Muscle of arm (tissue), 14 donors: ENCODE data around the gene BCL7B. TPM values are rescaled to one million over a fixed set of nuclear protein-coding genes. Genes with fewer than 3 reads are reported as not detected.
"Not testable (repeated sequence)": the region's sequence is repeated elsewhere in the genome, so short reads cannot be mapped to it uniquely, and the experiment has no call there.

ENCODE experiments used
- DNase-seq: peaks from one replicate; pipeline ENCODE4 v3.0.0-alpha.2; 2013
- long read RNA-seq, 11 donors: transcript quantifications; one replicate each; lab custom pipeline, GENCODE V29; 2026
- polyA plus RNA-seq, 12 donors: library from polyadenylated mRNA; unstranded; fragments of 120-200 nt; gene quantifications; one replicate each; pipeline ENCODE4 v1.2.1, GENCODE V29; 2013; ENCODE audit not compliant: insufficient read length in 12 of 12

BCL7B gene
- polyA plus RNA-seq: 10 to 100 TPM in 11 of 12 donors, not detected in 1; 26.7 to 61.0 (median 32.3) TPM
- long read RNA-seq, donor 1, transcript BCL7B-201 (6 exons, 1,975 nt): major isoform, 11 of 24 reads
- long read RNA-seq, donor 1, partial matches to known transcripts: 5 of 24 reads
- long read RNA-seq, donor 1, other reads (novel, unspliced or antisense): 0 of 24 reads
- long read RNA-seq, donor 2, transcript BCL7B-201 (6 exons, 1,975 nt): major isoform, 6 of 14 reads
- long read RNA-seq, donor 2, partial matches to known transcripts: 0 of 14 reads
- long read RNA-seq, donor 2, other reads (novel, unspliced or antisense): 0 of 14 reads
- long read RNA-seq, donor 3, partial matches to known transcripts: 0 of 7 reads
- long read RNA-seq, donor 3, other reads (novel, unspliced or antisense): 0 of 7 reads
- long read RNA-seq, donor 4, partial matches to known transcripts: 0 of 2 reads
- long read RNA-seq, donor 4, other reads (novel, unspliced or antisense): 0 of 2 reads
- long read RNA-seq, donor 5, transcript BCL7B-201 (6 exons, 1,975 nt): major isoform, 6 of 13 reads
- long read RNA-seq, donor 5, partial matches to known transcripts: 0 of 13 reads
- long read RNA-seq, donor 5, other reads (novel, unspliced or antisense): 0 of 13 reads
- long read RNA-seq, donor 6, partial matches to known transcripts: 0 of 6 reads
- long read RNA-seq, donor 6, other reads (novel, unspliced or antisense): 0 of 6 reads
- long read RNA-seq, donor 7, transcript BCL7B-201 (6 exons, 1,975 nt): major isoform, 5 of 6 reads
- long read RNA-seq, donor 7, partial matches to known transcripts: 0 of 6 reads
- long read RNA-seq, donor 7, other reads (novel, unspliced or antisense): 0 of 6 reads
- long read RNA-seq, donor 8, transcript BCL7B-201 (6 exons, 1,975 nt): major isoform, 11 of 17 reads
- long read RNA-seq, donor 8, partial matches to known transcripts: 0 of 17 reads
- long read RNA-seq, donor 8, other reads (novel, unspliced or antisense): 0 of 17 reads
- long read RNA-seq, donor 9, transcript BCL7B-201 (6 exons, 1,975 nt): major isoform, 5 of 9 reads
- long read RNA-seq, donor 9, partial matches to known transcripts: 0 of 9 reads
- long read RNA-seq, donor 9, other reads (novel, unspliced or antisense): 0 of 9 reads
- long read RNA-seq, donor 10, transcript BCL7B-201 (6 exons, 1,975 nt): major isoform, 7 of 11 reads
- long read RNA-seq, donor 10, partial matches to known transcripts: 0 of 11 reads
- long read RNA-seq, donor 10, other reads (novel, unspliced or antisense): 0 of 11 reads
- long read RNA-seq, donor 11, transcript BCL7B-201 (6 exons, 1,975 nt): major isoform, 6 of 11 reads
- long read RNA-seq, donor 11, partial matches to known transcripts: 0 of 11 reads
- long read RNA-seq, donor 11, other reads (novel, unspliced or antisense): 0 of 11 reads

DNA sequence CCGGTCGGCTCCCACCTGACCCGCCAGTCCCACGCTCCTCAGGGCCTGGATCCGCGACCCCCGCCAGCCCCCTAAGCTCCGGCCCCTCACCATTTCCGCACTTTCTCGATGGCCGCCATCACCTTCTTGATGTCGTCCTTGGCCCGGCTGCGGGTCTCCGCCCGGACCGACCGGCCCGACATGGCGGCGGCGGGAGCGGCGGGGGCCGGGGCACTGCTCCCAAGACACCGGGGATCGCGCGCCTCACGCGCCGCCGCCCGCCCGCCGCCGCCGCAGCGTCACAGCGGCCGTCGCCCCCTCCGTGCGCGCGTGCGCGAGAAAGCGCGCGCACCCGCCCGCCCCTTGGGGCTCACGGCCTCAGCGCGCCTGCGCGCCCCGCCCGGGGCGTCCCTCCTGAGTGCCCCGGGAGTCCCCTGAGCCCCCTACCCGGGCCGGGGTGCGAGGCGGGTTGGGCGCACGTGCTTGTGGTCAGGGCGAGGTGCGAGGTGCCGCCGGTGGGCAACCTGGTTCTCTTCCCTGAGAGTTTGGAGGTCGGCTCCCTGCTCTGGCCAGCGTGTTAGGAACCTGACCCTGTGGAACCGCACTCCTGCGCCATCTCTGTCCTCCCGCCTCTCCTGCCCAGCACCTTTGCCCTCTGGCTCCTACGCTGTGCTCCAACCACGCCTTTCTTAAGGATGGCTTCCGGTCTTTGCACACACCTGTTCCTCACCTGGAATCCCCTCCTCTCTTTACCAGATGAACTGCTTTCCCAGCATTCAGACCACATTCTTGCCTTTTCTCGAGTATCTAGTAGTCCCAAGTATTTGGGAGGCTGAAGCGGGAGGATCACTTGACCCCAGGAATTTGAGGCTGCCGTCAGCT is at the start of gene BCL7B:
Gene BCL7B (minus strand): TSS at position 294 of the 861 bp plus-strand sequence. CDS start 112 bp downstream, at position 182.
- DNase-seq: peak; percentile 35

DNA sequence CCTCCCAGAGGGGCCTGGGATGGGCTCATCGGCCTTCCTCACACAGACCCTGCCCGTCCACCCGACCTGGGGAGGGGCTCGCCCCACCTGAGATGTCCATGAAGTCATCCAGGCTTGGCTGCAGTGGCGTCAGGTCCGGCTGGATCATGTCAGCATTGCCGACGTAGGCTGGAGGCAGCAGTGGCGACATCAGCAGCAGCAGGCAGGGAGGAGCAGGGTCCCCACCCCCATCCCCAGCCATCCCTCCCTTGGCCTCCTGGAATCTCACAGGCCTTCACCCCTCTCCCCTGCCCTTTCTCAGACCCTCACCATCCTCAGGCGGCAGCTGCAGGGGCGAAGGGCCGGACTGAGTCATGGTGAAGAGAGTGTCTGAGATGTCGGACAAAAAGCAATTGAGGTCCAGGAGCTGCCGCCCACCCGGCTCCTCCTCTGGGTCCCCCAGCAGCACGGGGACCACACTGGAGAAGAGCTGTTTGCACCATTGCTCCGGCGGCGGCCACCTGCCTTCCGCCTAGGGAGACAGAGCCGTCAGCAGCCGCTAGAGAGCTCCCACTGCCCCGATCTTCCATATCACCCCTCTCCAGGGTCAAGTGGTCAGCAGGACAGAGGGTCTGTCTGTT is 48.2 kb upstream of the BCL7B start:
- no peak for DNase-seq

DNA sequence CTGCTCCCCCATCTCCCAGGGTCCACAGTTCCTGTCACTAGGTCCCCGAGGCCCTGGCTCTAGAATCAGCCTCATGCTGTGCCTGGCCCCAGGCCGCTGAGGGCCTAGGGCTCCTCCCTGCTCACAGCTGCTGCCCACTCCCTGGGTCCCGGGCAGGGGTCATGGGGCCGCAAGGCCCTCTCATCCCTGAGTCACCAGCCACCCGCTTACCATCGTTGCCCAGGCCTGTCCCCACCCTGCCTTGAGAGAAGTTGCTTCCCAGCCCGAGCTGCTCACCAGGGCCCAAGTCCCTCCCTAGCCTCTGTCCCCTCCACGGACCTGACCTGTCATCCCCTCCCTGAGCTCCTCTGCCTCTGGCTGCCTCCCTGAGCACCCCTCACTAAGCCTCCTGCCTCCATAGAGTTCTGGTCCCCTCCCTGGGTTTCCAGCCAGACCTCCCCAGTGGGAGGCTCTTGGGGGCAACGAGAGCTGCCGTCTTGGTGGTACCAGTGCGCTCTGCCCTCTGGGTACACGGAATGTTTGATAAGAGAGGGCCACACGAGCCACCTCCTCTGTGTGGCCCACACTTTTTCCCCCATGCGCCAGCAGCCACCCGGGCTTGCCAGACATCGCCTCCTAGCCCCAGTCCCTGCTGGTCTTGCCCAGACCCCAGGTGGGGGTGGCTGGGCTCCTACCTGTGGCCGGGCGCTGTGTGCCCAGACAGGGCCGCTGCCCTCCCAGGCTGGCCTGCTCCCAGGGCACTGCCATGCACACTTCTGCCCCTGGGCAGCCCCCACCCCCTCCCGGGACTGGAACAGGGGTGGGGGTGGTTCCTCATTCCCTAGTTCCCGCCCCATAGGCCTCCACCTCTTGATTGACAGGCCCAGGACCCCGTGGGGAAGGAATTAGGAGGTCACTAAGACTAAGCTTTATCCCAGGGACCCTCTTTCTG is 45.5 kb upstream of the BCL7B start:
- no peak for DNase-seq

DNA sequence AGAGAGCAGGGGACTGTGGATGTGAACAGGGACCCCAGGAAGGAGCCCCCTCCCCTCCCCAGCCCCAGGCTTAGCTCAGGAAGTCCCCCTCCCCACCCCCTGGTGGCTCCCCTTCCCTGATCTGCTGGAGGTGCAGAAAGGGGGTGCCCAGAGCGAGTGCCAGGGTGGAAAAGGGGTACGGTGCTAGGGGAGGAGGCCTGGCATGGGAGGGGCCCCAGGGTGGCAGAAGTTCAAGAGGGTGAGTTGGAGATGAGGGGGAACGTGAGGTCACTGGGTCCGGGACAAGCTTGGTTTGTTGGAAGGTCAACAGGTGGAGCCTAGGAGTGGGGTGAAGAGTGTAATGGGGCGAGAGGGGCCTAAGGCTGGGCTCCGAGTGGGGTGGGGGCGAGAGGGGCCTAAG is 42.4 kb upstream of the BCL7B start:
- DNase-seq: no peak

DNA sequence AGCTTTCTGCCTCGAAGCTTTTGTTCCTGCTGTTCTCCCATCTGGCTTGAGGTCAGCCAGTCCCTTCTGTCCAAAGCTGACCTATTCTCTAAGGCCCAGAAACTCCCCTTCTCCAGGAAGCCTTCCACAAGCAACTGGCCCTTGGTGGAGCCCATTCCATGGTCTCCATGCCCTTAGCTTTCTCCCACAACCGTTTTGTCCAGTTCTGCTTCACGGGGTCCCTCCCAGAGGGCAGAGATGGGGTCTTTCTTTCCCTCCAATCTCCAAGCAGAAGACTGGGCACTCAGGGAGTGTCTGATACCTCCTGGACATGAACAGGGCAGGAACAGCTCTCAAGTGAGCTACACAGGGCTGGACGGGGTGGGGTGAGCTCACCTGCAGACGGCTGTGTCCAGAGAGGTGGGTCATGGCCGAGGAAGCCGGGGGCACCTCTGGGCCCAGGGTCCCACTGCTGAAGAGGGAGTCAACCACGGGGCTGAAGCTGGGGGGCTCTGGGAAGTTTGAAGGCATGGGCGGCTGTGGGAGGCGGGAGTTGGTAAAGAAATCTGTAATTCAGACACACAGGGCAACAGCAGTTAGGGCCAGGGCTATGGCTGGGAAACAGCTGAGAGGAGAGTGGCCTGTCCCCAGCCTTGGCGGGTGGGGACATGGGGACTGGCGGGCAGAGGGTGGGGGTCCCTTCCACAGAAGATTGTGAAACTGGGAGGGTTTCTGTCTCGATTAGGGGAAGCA is 41.8 kb upstream of the BCL7B start:
- no peak for DNase-seq

DNA sequence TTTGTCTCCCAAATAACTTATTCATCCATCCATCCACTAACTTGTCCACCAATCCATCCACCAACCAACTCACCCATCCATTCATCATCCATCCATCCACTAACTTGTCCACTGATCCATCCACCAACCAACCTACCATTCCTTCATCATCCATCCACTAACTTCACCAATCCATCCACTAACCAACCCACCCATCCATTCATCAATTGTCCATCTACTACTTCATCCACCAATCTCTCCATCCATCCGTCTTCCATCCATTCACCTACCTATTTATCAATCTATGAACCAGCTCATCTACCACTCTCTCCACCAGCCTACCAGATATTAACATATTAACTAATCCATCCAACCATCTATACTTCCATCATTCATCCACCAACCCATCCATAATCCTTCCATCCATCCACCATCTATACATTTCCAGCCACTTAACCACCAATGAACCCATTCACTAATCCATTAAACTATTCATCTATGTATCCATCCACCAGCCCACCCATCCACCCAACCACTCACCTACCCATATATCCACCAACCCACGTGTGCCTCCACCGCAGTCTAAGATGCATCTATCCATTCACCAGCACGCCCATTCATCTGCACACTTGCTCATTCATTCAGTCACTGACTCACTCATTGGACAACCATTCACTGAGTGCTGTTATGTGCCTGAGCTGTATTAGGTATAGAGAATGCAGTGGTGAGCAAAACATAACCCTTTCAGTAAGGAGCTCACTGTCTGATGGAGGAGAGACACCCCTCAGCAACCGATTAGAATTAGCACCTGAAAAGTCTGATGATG is 40.7 kb upstream of the BCL7B start:
- DNase-seq: no peak

DNA sequence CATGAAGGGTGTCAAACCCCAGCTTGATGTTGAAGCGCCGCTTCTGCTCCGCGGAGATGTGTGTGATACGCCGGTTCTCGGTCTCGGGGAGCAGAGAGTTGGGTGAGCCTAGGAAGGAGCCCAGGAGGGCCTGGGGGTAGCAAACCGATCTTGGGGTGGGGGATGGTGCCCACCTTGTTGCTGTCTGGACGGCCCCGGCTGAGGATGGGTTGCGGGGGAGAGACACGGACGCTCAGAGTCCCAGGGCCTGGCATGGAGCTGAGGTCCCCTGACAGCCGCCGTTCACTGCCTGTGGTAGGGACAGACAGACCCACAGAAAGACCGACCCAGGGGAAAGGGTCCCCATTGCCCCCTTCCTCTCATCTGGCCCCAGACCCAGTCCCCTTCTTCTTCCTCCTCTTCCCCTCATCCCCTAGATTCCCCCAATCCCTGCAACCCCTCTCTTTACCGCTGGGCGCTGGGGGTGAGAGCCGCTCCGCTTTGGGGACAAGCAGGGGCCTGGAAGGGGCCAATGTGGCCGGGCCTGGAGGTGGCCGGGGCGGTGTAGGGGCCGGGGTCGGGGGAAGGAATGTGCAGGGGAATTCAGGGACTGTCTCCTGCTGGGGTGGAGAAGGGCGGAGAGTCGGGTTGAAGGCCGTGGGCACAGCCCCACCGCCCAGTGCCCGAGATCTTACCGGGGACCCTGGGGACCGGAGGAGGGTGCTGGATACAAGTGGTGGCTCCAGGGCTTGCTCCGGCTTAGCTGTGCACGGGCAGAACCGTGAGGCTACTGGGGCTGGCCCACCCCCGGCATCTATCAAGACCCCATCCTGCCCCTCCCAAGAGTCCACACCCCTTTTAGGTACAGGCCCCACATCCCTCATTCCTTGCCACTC is 38.9 kb upstream of the BCL7B start:
- no peak for DNase-seq

DNA sequence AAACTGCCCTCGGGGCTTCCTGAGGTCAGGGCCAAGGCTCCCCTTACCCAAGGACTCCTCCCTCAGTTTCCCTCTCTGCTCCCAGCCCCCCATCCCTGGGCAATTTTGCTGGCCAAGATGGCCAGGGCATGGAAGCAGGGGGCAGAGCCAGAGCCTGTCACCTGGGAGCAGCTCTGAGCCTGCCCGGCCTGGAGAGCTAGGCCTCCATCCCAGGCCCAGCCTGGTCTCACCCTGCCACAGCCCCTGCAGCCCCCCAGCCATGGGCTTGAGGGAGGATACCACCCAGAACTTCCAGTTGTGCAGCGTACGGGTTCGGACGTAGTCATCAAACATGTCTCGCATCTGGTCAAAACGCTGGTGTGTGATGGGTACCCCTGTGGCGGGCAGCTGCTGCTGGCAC is 37.9 kb upstream of the BCL7B start:
- no peak for DNase-seq

DNA sequence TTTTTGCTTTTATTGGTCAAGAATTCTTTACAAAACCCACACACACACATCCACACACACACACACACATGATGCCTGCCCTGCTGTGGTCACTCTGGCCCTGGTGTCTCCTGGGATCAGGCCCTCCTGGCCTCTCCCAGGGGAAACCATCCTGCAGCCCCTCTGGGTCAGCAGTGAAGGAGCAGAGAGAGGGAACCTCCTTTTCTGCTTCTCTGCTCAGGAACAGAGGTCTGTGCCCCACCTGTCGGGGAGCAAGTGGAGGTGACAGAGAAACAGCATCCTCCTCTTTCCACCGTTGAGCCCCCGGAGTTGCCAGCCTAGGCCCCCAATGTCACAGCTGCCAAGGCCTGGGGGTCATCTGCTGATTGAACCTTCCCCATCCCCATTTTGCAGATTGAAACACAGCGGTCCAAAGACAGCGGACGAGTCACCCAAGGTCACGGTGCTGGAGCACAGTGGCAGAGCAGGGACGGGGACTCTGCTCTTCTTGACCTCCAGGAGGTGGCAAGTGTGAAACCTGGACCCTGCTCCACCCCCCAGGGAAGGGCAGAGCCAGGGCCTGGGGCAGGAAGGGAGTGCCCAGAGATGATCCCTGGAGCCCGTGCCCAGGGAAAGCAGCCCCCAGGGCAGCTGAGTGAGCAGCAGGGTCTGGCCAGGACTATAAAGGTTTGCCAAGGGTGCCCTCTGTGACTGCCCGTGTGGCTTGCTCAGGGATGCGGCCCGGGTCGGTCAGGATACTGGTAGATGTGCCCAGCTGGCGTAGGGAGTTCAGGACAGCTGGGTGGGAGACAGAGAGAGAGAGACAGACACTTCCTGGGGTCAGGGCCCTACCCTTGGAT is 35.9 kb upstream of the BCL7B start:
- no peak for DNase-seq

DNA sequence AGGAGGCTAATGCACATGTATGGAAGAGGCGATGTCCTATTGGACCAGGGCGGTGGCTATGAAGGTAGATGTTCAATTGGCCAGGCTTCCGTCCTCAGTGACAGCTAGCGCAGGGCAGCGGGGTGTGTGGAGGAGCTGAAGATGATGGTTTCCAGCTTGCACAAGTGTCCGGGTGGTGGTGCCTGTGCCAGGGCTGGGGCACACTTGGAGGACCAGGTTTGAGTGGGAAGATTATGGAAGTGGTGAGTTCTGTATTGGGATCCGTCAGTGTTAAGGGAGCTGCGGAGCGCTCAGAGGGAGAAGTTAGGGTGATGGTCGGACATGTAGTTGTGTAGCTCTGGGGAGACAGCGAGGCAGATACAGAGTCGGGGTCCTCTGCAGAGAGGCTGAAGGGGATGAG is 29.4 kb upstream of the BCL7B start:
- no peak for DNase-seq

DNA sequence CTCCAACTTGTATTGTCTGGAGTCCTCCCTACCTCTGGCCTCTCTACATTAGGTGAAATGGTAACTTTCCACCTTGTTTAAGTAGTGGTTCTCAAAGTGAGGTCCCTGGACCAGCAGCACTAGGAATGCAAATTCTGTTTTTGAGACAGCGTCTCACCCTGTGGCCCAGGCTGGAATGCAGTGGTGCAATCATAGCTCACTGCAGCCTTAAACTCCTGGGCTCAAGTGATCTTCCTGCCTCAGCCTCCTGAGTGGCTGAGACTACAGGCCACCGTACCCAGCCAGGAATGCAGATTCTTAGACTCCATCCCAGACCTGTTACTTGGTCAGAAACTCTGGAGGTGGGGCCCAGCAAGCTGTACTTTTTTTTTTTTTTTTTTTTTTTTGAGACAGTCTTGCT is 27.7 kb upstream of the BCL7B start:
- no peak for DNase-seq

DNA sequence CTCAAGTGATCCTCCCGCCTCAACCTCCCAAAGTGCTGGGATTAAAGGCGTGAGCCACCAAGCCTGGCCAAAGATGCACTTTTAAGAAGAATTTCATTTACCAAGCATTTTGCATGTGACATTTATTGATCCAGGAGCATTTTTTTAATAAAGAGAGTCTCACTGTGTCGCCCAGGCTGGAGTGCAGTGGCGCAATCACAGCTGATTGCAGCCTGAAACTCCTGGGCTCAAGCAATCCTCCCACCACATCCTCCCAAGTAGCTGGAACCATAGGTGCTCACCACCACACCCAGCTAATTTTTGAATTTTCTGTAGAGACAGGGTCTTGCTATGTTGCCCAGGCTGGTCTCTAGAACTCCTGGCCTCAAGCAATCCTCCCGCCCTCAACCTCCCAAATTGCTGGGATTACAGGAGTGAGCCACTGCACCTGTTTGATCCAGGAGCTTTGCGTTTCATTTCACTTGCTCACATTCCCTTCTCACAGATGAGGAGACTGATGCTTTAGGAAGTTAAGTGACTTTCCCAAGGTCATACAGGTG is 25.2 kb upstream of the BCL7B start:
- no peak for DNase-seq

DNA sequence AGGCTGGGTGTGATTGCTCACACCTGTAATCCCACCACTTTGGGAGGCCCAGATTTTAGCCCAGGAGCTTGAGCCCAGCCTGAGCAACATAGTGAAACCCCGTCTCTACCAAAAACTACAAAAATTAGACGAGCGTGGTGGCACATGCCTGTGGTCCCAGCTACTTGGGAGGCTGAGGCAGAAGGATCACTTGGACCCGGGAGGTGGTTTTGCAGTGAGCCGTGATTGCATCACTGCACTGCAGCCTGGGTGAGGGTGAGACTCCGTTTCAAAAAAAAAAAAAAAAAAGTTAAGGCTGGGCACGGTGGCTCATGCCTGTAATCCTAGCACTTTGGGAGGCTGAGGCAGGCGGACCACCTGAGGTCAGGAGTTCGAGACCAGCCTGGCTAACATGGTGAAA is 23.5 kb upstream of the BCL7B start:
- not testable (repeated sequence) for DNase-seq

DNA sequence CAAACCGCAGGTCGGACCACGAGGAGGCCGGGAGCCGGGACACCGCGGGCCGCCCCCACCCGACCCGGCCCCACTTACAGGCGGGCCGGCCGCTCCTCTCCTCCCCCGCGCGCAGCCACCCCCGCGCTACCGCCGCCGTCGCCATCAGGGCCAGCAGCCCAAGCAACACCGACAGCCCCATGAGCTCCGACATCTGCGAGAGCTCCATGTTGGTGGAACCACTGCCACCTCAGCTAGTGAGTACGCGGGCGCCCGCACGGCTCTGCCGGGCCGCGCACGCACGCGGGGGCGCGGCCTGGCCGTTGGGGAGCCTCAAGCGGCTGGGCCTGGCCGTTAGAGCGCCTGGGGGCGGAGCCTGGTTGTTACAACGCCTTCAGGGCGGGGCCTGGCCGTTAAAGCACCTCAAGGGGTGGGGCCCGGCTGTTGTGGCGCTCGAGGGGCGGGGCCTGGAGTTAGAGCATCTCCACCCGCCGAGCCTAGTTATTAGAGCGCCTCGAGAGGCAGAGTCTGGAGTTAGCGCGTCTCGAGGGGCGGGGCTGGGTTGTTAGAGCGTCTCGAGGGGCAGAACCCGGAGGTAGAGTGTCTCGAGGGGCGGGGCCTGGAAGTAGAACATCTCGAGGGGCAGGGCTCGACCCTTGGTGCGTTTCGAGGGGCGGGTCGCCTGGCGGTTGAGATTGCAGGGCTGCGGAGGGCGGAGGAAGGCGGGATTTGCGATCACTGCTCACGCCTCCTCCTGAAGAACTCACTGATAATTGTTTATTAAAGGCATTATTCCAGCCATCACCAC is 21.0 kb upstream of the BCL7B start, which contains the start of gene TBL2:
Gene TBL2 (minus strand): TSS at position 238 of the 787 bp plus-strand sequence. CDS start 30 bp downstream, at position 208.
- peak; percentile 97 for DNase-seq
